Gastroesophageal sphincter (tissue), 4 donors: ENCODE data around the gene CREM. TPM values are rescaled to one million over a fixed set of nuclear protein-coding genes. Genes with fewer than 3 reads are reported as not detected.

Experiments
- ATAC-seq: fragments of 150-250 bp; one replicate; pipeline ENCODE4 v1.9.1; 2016; ENCODE audit warnings: mild to moderate bottlenecking, moderate library complexity
- H3K27ac ChIP-seq, 4 donors: fragments of 200-600 bp; sonication (generic) in 3 of 4; 1 replicate in 3 of 4; 2 replicates in 1 of 4; pipeline ENCODE4 v1.5.1; 2016 to 2019
- H3K27me3 ChIP-seq: fragments of 200-600 bp; sonication (generic); one replicate; pipeline ENCODE4 v1.5.1; 2019
- H3K36me3 ChIP-seq, 2 donors: fragments of 200-600 bp; sonication (generic); one replicate each; pipeline ENCODE4 v1.5.1; 2019; ENCODE audit warnings: control low read depth in 1 of 2
- H3K4me1 ChIP-seq, 3 donors: fragments of 200-600 bp; sonication (generic); 1 replicate in 2 of 3; 2 replicates in 1 of 3; pipeline ENCODE4 v1.5.1; 2016 to 2019; ENCODE audit warnings: control low read depth in 2 of 3
- H3K4me3 ChIP-seq, 2 donors: fragments of 200-600 bp; sonication (generic); one replicate each; pipeline ENCODE4 v1.5.1; 2019; ENCODE audit warnings: mild to moderate bottlenecking in 1 of 2, moderate library complexity in 1 of 2
- H3K9me3 ChIP-seq, 3 donors: fragments of 200-600 bp; sonication (generic); one replicate each; pipeline ENCODE4 v1.5.1; 2017 to 2019; ENCODE audit warnings: control low read depth in 2 of 3
- CTCF ChIP-seq, 4 experiments: fragments of 200-600 bp in 2 of 4; fragments of 450-650 bp in 2 of 4; sonication (generic) in 1 of 4; IDR thresholded peaks; one replicate each; pipeline ENCODE4 v1.5.1; 2017 to 2019; ENCODE audit warnings: antibody characterized with exemption in 4 of 4, mild to moderate bottlenecking in 2 of 4, moderate library complexity in 2 of 4
- EP300 ChIP-seq: sonication (generic); formaldehyde crosslinking; IDR thresholded peaks from one replicate; pipeline ENCODE4 v1.6.1; 2017; ENCODE audit warnings: antibody characterized with exemption, mild to moderate bottlenecking
- POLR2A ChIP-seq, 2 donors: fragments of 450-650 bp; IDR thresholded peaks; one replicate each; pipeline ENCODE4 v1.6.1; 2017; ENCODE audit warnings: antibody characterized with exemption in 2 of 2, mild to moderate bottlenecking in 2 of 2, moderate library complexity in 1 of 2
- POLR2AphosphoS5 ChIP-seq: sonication (generic); formaldehyde crosslinking; IDR thresholded peaks from one replicate; pipeline ENCODE4 v1.6.1; 2017; ENCODE audit warnings: antibody characterized with exemption
- WGBS, 2 donors: methylation state at CpG; one replicate each; pipeline ENCODE4 v1.1.5; 2018; ENCODE audit warnings: low coverage in 1 of 2; 5-methylcytosine and 5-hydroxymethylcytosine counted together
- total RNA-seq, 4 donors: library from RNA; depleted of rRNA; stranded (reverse); fragments of >200 nt; gene quantifications; one replicate each; pipeline ENCODE4 v1.1.0, GENCODE V29; 2016

Gene CREM
- total RNA-seq, 4 donors from 2014 or later: 37.7 to 78.1 (median 47.1) TPM

- Histone ChIP-seq H3K4me3 (no peak overlapping the region), H3K27ac (no peak overlapping the region), H3K36me3 (no peaks in the 10 kb centered on the region), H3K9me3 (no peaks in the 10 kb centered on the region), H3K4me1 (peaks cover 0 to 23% (median 0%) of the 10 kb centered on the region in 3 donors), H3K27me3 (no peaks in the 10 kb centered on the region)
- ATAC-seq: no peak
- 46 to 100% methylated on average over 1 of the region's 1 CpG for WGBS, 2 donors
- TF ChIP-seq POLR2AphosphoS5: no peak
- TF ChIP-seq POLR2A (IDR thresholded peaks at IDR 0.05): no peak
- no peak for TF ChIP-seq CTCF (IDR thresholded peaks at IDR 0.05)
- no peak for TF ChIP-seq EP300
These were observed 6.9 kb downstream of the CREM start for GRCh38 chr10:35133586-35133985.

- no peak overlapping the region for H3K27ac ChIP-seq
- no peak for TF ChIP-seq POLR2A (IDR thresholded peaks at IDR 0.05)
- no peak for TF ChIP-seq POLR2AphosphoS5
- TF ChIP-seq EP300: no peak
- TF ChIP-seq CTCF (IDR thresholded peaks at IDR 0.05): no peak
- no peaks in the 10 kb centered on the region for H3K27me3 ChIP-seq
- no peak for ATAC-seq
- peaks cover 0 to under 1% (median 0%) of the 10 kb centered on the region in 3 donors for H3K4me1 ChIP-seq
- H3K9me3 ChIP-seq: no peaks in the 10 kb centered on the region
- no peak overlapping the region for H3K4me3 ChIP-seq
- WGBS, 2 donors: 89 to 92% methylated on average over 4 to 5 of the region's 5 CpGs
- H3K36me3 ChIP-seq: no peaks in the 10 kb centered on the region
These were observed 9.2 kb downstream of the CREM start for GRCh38 chr10:35135861-35136260.

GRCh38 chr10:35136263-35136815 is 9.7 kb downstream of the CREM start:
- 66 to 86% methylated on average over 2 to 4 of the region's 4 CpGs for WGBS, 2 donors
- H3K27me3 ChIP-seq: no peaks in the 10 kb centered on the region
- no peaks in the 10 kb centered on the region for H3K9me3 ChIP-seq
- TF ChIP-seq EP300 (no peak), CTCF (IDR thresholded peaks at IDR 0.05) (no peak), POLR2A (IDR thresholded peaks at IDR 0.05) (no peak), POLR2AphosphoS5 (no peak)
- no peak overlapping the region for H3K4me3 ChIP-seq
- H3K27ac ChIP-seq: no peak overlapping the region
- no peaks in the 10 kb centered on the region for H3K4me1 ChIP-seq
- H3K36me3 ChIP-seq: no peaks in the 10 kb centered on the region
- ATAC-seq: no peak

- no peak overlapping the region for H3K27ac ChIP-seq
- ATAC-seq: no peak
- no peaks in the 10 kb centered on the region for H3K4me1 ChIP-seq
- no peaks in the 10 kb centered on the region for H3K27me3 ChIP-seq
- H3K4me3 ChIP-seq: no peak overlapping the region
- H3K9me3 ChIP-seq: no peaks in the 10 kb centered on the region
- H3K36me3 ChIP-seq: no peaks in the 10 kb centered on the region
- WGBS, 2 donors: 83 to 87% methylated on average over 6 of the region's 6 CpGs
- no peak for TF ChIP-seq CTCF (IDR thresholded peaks at IDR 0.05)
- TF ChIP-seq EP300: no peak
- TF ChIP-seq POLR2A (IDR thresholded peaks at IDR 0.05): no peak
- no peak for TF ChIP-seq POLR2AphosphoS5
These were observed 13.5 kb downstream of the CREM start for GRCh38 chr10:35140126-35140525.

GRCh38 chr10:35140727-35141126 is 14.1 kb downstream of the CREM start:
- H3K4me1 ChIP-seq: no peaks in the 10 kb centered on the region
- no peak overlapping the region for H3K27ac ChIP-seq
- no peaks in the 10 kb centered on the region for H3K27me3 ChIP-seq
- no peak overlapping the region for H3K4me3 ChIP-seq
- H3K9me3 ChIP-seq: no peaks in the 10 kb centered on the region
- no peaks in the 10 kb centered on the region for H3K36me3 ChIP-seq
- TF ChIP-seq CTCF (IDR thresholded peaks at IDR 0.05): no peak
- TF ChIP-seq POLR2AphosphoS5: no peak
- TF ChIP-seq EP300: no peak
- TF ChIP-seq POLR2A (IDR thresholded peaks at IDR 0.05): no peak
- no peak for ATAC-seq
- 74 to 100% methylated on average over 3 of the region's 3 CpGs for WGBS, 2 donors
